HK-2 (cell line): ENCODE data around the gene HEY2.

Experiments used
- DNase-seq: peaks from one replicate; pipeline ENCODE4 v3.0.0-alpha.2; 2018; ENCODE audit not compliant: unreplicated experiment

The HEY2 gene

DNA sequence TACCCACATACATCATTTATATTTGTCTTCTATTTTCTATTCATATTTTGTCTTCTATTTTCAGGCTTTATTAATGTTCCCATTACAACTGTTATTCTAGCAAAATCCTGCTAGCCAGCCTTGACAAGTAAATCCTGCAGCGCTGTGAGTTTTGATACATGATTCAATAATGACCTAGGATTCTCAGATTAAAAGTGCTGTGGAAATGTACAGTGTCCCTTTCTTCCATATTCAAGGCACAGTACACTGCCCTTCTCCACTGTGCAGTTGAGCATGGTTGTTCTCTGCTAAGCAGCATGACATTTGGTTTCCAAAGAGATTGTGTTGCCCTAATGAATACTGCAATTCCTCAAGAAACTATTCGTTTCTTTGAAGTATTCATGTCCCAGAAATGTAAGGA is 5.8 kb upstream of the HEY2 start:
- DNase-seq, result no peak

DNA sequence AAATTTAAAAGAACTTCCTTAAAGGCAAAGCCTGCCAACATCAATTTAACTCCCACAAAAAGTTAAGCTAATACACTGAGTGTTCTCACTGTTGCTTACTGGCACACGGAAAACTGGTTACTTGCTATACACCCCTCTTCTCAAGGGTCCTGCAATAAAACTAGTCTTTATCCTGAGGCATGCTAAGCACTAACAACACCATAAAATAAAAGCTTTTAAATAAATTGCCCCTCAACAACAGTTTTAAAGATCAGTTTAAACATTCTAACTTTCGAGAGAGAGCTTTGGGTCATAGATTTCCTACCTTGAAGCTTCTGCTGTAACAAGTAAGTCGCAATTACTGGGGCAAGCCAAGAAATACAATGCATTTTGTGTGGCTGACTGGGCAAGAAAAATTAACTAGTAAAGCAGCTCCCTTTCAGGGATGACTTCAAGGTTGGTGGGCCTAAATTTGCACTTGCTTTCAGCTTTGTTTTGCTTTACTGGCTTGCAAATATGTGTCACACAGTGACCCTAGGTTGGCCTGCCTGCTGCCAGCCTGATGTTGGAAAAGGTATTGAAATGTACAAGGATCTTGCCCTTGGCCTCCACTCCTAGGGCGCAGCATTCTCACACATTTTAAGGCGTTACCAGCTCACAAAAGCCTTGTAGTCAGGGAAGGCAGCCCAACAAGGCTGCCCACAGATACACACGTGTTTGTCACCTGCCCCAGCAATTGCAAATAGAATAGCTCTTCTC is 4.0 kb upstream of the HEY2 start:
- no peak for DNase-seq

DNA sequence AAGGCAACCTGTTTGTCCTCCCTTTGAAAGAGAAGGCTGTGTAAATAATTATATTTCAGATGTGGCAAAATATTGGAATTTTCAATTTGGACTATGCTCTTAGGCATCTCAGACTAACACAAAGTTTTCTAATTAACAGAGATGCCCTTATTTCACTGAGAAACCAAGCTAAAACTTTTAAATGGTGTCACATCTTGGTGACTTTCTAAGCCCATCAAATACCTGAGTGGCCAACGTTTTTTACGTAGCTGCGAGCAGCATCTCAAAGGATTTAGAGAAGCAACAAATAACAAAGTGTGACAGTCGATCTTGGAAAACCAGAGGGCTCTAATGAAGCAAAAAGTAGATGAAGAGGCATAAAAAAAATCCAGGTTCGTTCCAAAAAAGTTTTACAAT is 3.4 kb upstream of the HEY2 start:
- no peak for DNase-seq

DNA sequence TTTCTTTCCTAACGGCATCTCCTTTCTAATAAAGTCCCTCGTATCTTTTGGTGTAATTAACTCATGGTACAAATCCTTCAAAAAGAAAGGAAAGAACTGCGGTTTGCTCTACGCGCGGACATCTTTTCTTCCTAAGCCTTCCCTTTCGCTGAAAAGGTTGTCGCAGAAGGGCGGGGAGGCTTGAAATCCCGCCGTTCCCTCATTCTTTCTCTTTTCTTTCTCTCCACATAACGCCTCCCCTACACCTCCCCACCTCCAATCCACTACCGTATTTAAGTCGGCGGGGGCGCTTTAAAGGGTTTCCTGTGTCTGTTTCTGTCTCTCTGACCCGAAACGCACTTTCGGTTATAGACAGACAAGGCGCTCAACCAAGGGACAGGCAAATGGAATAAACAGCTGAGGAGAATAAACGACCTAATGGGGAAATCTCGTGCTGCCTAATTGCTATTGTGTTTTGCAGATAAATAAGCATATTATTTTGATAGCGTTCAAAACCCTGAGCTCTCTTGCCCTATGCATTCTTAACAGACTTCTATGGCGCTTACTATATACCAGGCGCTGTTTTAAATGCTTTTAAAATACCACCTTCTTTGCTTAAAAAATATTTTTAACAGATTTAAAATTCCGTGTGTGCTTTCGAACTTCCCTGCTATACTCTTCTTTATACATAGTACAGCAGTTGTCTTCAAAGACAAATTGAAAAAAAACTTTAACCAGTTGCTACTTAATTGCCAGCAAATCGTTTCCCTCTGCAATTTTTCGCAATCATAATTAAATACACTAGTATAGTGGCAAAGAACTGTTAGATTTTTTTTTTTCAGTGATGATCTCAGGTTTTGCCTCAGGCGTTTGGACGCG is 2.5 kb upstream of the HEY2 start:
- DNase-seq, result no peak

DNA sequence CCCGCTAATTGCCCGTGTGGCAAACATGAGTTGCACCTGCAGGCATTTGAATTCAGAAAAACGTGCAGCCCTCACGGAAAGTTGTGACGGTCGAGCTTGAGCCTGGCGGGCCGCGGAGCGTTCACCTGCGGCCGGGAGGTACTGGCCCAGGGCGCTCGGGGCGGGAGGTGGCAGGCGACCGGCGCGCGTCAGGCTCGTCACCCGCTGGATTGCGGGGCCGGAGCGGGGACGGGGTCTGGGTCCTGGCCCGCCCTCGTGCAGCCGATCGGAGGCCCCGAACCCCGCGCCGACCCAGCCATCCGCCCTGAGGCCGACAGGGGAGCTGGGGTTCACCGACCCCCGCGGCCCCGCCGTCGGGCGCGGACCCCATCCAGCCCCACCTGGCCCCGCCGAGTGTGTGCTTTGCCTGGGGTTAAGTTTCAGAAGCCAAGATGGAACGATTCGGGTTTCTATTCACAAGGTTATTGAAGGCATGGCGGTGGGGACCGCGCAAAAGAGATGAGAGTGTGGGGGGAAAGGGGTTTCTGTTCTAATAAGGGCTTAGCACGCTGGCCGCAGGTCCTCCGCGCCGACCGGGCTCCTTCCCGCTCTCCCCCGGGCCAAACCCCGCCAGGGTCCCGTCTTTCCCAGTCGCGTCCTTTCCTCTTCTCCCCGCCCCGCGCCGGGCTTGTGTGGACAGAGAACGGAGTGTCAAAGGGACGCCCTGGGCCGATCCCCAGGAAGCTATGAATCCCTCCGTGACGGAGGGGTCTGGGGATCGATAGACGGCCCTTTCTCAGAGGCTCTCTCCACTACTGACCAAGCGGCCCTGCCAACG is 1.6 kb upstream of the HEY2 start:
- DNase-seq, result peak; percentile 24

DNA sequence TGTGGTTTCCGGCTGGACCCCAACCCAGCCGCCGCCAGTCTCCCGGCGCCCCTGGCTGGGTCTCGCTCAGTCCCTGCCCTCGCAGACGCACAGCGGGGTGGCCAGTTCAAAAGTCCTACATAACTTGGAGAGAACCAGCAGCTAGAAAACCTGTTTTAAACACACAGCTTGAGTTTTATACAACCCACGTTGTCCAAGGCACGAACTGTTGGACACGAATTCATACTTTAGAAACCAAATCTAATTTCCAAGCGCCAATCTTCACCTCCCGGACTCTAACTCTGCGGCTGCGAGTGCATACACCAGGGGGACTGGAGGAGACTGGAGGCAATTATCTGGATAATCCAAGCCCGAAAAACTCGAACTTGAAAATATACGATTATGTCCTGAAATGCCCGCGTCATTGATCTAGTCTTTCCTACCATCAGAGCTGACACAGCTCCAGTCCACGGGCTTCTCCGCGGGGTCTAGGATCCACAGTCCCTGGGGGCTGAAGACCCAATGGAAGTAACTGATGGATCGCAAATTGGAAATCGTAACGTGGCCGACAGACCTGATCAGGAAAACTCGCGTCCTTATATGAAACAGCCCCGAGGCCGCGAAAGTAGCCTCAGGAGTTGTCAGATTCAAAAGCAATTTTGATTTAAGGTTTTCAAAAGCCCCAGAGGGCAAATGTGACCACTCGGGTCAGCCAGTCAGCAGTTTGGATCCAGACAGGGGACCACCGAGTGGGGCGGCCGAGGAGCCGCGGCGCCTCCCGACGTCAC is 843 bp upstream of the HEY2 start:
- peak; percentile 28 for DNase-seq

DNA sequence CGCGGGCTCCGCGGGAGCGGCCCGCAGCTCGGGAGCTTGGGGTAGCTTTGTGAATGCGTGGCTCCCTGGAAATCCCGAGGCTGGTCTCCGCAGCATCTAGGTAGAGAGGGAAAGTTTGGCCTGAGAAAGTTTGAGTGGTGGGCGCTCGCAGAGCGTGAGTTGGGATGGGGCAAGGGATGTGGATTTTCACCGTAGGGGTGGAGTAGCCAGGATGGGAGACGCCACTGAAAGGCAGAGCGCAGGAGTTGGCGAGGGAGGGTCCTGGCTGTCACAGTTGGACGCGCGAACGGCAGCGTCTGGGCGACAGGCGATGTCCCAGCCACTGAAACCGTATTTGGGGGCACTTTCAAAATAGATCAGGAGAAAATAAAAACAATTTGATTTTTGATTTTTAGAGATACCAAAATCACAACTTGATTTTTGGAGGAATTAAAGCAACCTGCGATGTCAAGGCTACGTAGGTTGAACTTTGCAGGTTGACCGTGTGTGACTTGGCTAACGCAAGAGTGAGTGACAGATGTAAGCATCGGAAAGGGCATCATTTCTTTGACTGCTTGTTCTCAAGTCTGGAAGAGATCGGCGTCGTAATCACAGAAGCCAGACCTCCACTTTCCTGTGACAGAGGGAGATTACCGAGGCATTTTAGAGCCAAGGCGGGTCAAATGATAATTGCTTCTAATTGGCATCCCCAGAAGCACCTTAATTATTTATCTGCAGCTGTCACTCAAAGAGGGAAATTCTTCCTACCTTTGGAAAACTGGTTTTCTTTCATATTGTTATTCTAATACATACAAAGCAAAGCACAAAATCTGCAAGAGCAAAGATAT is 646 bp downstream of the HEY2 start:
- DNase-seq, result no peak

DNA sequence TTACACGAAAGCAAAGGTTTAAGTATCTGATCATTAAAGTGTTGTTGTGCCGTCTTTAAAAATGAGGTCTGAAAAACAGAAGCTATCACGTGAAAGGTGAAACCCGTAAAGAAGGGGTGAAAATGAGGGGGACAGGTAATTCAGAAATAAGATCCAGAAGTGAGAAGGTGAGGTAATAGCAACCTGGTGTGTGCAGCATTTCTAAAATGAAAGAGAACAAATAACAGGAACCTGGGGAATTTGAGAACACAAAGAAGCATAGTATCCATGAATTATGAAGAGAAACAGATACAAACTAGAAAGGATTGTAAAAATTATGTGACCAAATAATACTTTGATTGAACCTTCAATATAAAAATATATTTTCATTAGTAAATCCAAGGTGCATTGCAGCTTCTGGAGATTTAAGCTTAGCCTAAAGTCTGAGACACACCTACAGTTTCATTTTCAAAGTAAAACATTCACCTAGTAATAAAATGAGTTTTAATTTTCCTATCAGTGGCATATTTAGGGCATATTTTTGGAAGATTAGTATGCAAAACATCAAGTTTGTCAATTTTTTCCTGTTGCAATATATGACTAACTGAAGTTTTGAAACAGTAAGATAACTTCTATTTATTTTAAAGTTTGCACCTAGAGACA is 1.4 kb downstream of the HEY2 start:
- DNase-seq, result no peak

DNA sequence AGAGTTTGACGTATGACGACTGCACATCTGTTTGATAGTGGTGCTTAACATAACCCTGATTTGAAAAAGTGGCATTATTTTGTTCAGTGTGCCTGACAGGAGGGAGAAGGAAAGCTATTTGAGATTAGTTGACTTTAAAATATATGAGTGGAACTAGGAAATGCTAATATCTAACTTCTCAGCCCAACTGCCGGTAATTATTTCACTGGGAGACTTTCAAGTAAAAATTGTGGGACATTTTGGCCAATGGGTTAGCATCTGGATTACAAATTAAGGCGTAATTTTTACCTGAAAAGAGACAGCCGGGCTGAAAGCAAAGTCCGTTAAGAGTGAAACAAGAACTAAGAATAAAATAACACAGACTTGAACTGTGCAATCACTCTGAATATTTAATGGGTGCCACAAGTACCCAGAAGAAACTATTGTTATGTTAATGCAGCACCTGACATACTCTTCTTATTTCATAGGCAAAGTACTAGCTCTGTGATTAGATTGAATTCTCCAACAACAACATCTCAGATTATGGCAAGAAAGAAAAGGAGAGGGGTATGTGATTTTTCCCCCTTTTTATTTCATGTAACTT is 2.0 kb downstream of the HEY2 start:
- no peak for DNase-seq

DNA sequence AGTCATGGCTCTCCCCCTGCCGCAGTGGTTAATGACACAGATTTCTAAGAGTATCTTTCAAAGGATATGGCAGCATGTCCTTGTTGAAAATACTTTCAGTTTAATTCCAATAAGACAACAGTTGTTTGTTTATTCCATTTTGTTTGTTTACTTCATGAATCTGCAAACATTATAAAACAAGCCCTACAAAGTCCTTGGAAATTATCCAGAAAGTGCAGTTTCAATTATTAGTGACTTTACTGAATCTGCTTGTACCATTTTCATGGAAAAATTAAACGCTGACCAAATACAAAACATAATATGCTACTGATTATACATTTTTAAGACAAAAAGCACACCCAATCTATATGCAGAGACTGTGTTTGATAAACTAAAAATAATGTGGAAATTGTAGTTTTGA is 3.3 kb downstream of the HEY2 start:
- no peak for DNase-seq

DNA sequence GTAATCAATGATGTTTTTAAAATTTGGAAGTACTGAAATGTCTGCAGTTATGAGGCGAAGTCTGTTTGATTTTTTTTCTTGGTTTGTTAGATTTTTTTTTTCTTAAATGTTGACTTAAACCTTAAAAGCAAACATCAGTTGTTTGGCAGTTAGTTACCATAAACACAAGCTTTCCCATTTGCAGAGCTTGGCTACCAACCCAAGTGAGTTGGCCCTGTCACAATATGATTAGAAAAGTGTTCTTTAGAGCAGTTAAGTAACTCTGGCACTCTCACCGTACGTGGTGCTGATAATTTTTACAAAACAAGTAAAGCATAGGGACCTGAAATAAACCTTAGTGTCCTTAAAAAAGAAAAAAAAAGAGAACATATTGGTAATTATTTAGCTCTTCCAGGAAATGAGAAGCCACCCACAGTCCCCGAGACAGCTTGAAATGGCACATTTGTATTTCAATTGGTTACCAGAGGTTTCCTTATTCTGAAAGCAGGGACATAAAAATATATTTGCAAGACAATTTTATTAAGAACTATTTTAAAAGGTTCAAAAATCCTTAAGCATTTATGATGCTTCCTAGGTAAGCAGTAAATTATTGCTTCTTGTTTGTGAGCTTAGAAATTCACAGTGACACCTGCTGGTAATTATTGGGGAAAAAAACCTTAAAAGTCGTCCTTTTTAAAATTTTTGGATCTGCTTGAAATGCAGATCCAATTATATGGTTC is 3.9 kb downstream of the HEY2 start:
- DNase-seq, result no peak

DNA sequence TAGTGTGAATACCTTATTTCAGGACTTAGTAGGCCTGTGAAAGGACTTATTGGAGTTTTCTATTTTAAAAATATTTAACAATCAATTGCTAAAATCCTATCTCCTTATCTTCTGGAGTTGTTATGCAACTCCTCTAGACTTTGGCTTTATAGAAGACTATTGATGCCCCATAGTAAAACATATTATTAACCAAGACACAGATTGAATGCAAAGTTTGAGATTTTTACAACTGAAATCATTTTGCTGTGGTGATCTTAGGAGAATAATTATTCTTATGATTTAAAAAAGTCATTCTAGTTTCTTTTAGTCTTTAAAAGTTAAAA is 4.5 kb downstream of the HEY2 start:
- DNase-seq, result no peak

DNA sequence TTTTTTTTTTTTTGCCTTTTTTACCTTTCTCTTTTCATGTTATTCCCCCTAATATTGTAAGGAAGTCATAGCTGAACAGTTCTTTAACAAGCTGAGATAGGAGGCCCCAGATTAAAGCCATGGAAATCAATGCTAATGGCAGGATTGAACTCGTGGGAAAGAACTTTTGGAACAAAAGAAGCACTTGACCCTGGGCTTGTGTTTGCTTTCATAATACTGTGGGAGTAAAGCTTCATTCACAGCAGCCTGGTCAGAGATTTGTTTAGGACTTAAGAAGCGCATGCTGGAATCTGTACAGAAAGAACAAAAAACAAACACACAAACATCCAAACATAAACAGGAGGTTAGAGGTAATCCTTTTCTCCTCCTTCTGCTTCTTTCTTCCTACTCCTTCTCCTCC is 5.1 kb downstream of the HEY2 start:
- DNase-seq, result no peak

DNA sequence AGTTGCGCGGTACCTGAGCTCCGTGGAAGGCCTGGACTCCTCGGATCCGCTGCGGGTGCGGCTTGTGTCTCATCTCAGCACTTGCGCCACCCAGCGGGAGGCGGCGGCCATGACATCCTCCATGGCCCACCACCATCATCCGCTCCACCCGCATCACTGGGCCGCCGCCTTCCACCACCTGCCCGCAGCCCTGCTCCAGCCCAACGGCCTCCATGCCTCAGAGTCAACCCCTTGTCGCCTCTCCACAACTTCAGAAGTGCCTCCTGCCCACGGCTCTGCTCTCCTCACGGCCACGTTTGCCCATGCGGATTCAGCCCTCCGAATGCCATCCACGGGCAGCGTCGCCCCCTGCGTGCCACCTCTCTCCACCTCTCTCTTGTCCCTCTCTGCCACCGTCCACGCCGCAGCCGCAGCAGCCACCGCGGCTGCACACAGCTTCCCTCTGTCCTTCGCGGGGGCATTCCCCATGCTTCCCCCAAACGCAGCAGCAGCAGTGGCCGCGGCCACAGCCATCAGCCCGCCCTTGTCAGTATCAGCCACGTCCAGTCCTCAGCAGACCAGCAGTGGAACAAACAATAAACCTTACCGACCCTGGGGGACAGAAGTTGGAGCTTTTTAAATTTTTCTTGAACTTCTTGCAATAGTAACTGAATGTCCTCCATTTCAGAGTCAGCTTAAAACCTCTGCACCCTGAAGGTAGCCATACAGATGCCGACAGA is 9.9 kb downstream of the HEY2 start:
- no peak for DNase-seq

DNA sequence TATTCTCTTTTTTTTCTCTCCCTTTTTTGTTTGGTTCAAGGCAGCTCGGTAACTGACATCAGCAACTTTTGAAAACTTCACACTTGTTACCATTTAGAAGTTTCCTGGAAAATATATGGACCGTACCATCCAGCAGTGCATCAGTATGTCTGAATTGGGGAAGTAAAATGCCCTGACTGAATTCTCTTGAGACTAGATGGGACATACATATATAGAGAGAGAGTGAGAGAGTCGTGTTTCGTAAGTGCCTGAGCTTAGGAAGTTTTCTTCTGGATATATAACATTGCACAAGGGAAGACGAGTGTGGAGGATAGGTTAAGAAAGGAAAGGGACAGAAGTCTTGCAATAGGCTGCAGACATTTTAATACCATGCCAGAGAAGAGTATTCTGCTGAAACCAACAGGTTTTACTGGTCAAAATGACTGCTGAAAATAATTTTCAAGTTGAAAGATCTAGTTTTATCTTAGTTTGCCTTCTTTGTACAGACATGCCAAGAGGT is 10.6 kb downstream of the HEY2 start:
- DNase-seq, result no peak

DNA sequence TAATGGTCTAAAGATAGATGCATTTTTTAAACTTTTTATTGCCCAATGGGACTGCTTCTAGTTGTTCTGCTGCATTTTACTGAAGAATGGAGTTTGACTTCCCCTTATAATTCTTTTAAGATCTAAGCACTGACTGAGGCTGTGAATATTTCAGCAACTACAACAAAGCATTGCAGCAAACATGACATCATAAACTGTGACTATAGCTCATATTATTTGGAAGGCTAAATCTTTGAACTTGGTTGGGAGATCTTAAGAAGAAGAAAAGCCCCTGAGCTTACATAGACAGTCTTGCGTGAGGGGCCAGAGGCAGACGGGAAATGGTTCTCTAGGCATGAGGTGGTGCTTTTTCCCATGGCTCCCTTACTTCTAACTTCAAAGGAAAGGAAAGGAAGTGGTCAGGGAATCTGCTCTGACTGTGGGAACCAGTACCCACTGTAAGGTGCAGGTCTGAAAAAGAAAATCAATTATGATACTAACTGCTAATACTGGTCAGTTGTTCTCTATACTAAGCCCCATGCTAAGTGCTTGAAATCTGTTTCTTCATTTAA is 14.8 kb downstream of the HEY2 start:
- no peak for DNase-seq

DNA sequence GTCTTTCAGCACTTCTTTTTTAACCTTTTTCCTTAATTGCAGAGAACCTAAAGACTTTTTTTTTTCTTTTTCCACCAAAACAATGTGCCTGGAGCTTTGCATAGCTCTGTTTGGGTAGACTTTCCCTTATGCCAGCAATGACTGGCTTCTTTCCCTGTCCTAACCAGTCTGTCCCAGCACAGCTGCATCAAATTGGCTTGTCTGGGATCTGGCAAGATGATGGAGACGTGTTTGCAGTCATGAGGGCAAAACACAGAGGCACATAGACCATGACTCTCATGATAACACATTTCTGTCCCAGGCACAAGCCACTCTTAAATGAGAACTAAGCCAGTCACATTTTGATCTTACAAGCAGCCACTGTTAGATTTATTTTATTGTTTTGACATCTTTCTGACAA is 16.5 kb downstream of the HEY2 start:
- no peak for DNase-seq

DNA sequence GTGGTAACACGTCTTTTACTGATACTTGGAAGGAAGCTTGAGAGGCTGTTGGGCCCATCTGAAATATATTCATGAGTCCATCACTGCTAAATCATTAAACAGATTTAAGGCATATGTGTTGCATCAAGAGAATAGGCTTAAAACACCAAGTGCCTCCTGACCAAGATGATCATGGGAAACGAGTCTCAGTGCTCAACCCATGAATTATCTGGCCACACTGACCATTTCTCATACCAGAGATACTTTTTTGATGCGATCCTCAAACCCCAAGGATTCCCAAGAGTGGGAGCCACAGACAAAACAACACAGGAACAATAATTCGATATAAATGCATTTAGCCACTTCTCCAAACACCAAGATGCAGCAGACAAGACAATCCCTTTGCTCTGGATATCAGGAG is 17.2 kb downstream of the HEY2 start:
- no peak for DNase-seq
